Esophagus (tissue), 2 donors: ENCODE results near the gene RBM10. TPM values are rescaled to one million over a fixed set of nuclear protein-coding genes. Genes with fewer than 3 reads are reported as not detected.
A peak's percentile ranks its signal among the peaks of the same experiment; 100 is the strongest.

Experiments
- H3K27ac ChIP-seq, 2 donors: one replicate each; pipeline ENCODE4 v1.5.1; 2013; ENCODE audit warnings: low read depth in 2 of 2, mild to moderate bottlenecking in 2 of 2, inconsistent platforms in 1 of 2, low read length in 1 of 2, moderate library complexity in 1 of 2
- H3K27me3 ChIP-seq, 2 donors: one replicate each; pipeline ENCODE4 v1.6.1; 2013; ENCODE audit warnings: low read length in 2 of 2, control low read depth in 1 of 2, mild to moderate bottlenecking in 1 of 2; ENCODE audit not compliant: insufficient read depth in 2 of 2, control insufficient read depth in 1 of 2
- H3K36me3 ChIP-seq, 2 donors: one replicate each; pipeline ENCODE4 v1.6.1; 2013; ENCODE audit warnings: low read length in 1 of 2; ENCODE audit not compliant: control insufficient read depth in 2 of 2, insufficient read depth in 2 of 2
- H3K4me1 ChIP-seq, 2 donors: one replicate each; pipeline ENCODE4 v1.6.1; 2013; ENCODE audit warnings: low read length in 1 of 2; ENCODE audit not compliant: control insufficient read depth in 2 of 2, insufficient read depth in 2 of 2
- H3K4me3 ChIP-seq, 2 donors: one replicate each; pipeline ENCODE4 v1.5.1; 2013; ENCODE audit warnings: low read length in 2 of 2, mild to moderate bottlenecking in 2 of 2, low read depth in 1 of 2, moderate library complexity in 1 of 2
- H3K9me3 ChIP-seq, 2 donors: one replicate each; pipeline ENCODE4 v1.6.1; 2013; ENCODE audit warnings: mild to moderate bottlenecking in 2 of 2, low read depth in 1 of 2, low read length in 1 of 2, moderate library complexity in 1 of 2; ENCODE audit not compliant: control insufficient read depth in 2 of 2, insufficient read depth in 1 of 2
- WGBS, 2 donors: extraction: QIAGEN DNeasy Blood & Tissue Kit; methylation state at CpG; one replicate each; pipeline ENCODE4 v1.1.7; 2013; 5-methylcytosine and 5-hydroxymethylcytosine counted together
- polyA plus RNA-seq, 2 donors: library from polyadenylated mRNA; stranded (reverse); fragments of 200-250 nt; gene quantifications; one replicate each; pipeline ENCODE4 v1.2.3, GENCODE V29; 2013
- donor health status: healthy with polysubstance abuse.
- donor health status: Bipolar disorder and iron deficiency.

The RBM10 gene
- polyA plus RNA-seq, 2 donors, result 24.8 to 35.7 TPM

GRCh38 chrX:47193475-47194193 is 48.6 kb downstream of the RBM10 start, which contains the start of gene UBA1:
Gene UBA1 (plus strand): TSS chrX:47193829. CDS start chrX:47198803, 4,974 bp downstream.
- H3K27ac ChIP-seq, result peak within 1 kb of the TSS; percentile 91 to 96
- 1% methylated on average over 43 to 50 of the region's 50 CpGs for WGBS, 2 donors
- H3K27me3 ChIP-seq, result no peaks in the 10 kb centered on the region
- no peaks in the 10 kb centered on the region for H3K9me3 ChIP-seq
- peak within 1 kb of the TSS; percentile 81 to 87 for H3K4me3 ChIP-seq
- peaks cover 0 to under 1% of the 10 kb centered on the region in 2 donors for H3K36me3 ChIP-seq
- H3K4me1 ChIP-seq, result peaks cover 6 to 13% of the 10 kb centered on the region in 2 donors

DNA sequence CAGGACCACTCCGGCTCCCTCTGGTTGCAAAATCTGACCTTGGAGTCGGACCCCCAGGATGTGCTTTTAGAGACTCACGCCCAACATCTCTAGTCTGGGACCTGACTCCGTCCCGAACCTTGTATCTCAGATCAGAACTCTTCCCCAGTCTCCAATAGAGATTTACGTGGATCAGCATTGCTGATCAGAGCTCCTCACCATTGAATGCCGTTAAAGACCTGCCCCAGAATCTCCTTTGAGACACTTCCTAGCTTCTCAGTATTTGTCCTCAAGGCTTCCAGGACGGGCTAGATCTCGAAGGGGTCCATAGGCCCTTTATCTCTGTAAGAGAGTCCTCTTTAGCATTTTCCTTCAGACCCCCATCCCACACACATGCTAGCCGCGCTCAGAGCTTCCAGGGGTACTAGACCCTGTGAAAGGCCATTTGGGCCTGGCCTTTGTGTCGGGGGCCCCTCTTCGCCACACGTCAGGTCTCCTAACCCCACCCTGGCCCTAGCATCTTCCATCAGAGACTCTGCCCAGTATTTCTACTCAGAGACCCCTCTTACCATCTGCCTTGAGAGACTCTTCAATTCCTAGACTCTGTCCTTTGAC is 49.3 kb downstream of the RBM10 start:
- WGBS, 2 donors, result 4 to 17% methylated on average over 13 to 14 of the region's 14 CpGs
- Histone ChIP-seq H3K9me3 (no peaks in the 10 kb centered on the region), H3K4me1 (peaks cover 6 to 13% of the 10 kb centered on the region in 2 donors), H3K27me3 (no peaks in the 10 kb centered on the region), H3K4me3 (peak overlapping the region; percentile 81 to 87), H3K36me3 (peaks cover 0 to 7% of the 10 kb centered on the region in 2 donors), H3K27ac (peak overlapping the region; percentile 91 to 96)

DNA sequence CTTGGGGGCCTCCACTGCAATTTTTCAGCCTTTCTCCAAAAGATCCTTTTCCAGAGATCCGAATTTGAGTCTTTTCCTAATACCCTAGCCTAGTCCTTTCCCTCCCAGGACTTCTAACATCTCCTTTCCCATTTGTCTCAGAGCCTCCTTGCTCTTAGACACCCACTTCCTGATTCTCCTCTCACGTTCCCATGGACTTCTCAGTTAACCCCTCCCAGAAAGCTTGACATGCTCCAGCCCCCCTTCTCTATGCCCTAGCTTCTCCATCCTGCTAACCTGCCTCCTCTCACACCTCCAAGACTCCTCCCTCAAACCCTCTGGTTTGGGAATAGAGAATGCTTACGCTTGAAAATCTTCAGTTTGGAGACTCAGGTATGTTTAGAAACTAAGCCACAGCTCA is 51.1 kb downstream of the RBM10 start:
- Histone ChIP-seq H3K36me3 (peaks cover 11 to 16% of the 10 kb centered on the region in 2 donors), H3K4me3 (no peak overlapping the region), H3K27ac (peak overlapping the region in 1 of 2 donors; percentile 53), H3K4me1 (peaks cover 6 to 10% of the 10 kb centered on the region in 2 donors), H3K9me3 (no peaks in the 10 kb centered on the region), H3K27me3 (no peaks in the 10 kb centered on the region)
- WGBS, 2 donors, result 40 to 58% methylated on average over 3 of the region's 3 CpGs

- Histone ChIP-seq H3K9me3 (no peaks in the 10 kb centered on the region), H3K4me1 (peaks cover 6 to 10% of the 10 kb centered on the region in 2 donors), H3K27me3 (no peaks in the 10 kb centered on the region), H3K27ac (no peak overlapping the region), H3K4me3 (no peak overlapping the region), H3K36me3 (peaks cover 17 to 30% of the 10 kb centered on the region in 2 donors)
- WGBS, 2 donors, result 52 to 67% methylated on average over 7 of the region's 7 CpGs
These were observed 52.5 kb downstream of the RBM10 start for GRCh38 chrX:47197526-47197925.

DNA sequence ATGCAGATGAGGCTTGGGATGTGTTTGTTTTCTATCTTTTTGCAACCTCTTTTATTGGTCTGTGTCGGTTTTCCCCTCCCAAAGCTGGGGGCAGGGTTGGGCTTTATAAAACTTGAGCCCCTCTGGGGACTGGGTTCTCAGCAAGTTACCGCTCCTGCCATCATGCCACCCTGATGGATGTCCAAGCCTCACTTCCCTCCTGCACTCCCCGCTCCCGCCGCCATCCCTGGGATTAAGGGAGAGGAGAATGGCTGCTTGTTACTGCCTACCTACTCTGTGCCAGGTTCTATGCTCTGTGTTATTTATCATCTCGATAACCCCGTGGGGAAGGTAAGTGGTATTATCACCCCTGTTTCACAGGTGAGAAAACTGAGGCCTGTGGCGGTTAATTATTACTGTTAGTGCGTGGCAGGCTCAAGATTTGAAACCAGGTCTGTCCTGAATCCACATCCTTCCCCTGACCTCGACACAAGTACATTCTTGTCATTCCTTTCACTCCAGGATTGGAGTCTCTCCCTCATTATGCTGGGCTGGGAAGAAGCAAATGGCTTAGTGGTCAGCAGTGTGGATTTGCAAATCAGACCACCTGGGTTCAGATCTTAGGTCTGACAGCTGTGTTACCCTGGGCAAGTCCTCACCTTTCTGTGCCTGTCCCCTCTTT is 53.1 kb downstream of the RBM10 start:
- Histone ChIP-seq H3K27ac (no peak overlapping the region), H3K4me3 (no peak overlapping the region), H3K9me3 (no peaks in the 10 kb centered on the region), H3K27me3 (no peaks in the 10 kb centered on the region), H3K4me1 (peaks cover 6 to 10% of the 10 kb centered on the region in 2 donors), H3K36me3 (peaks cover 23 to 36% of the 10 kb centered on the region in 2 donors)
- 65 to 83% methylated on average over 10 of the region's 10 CpGs for WGBS, 2 donors

- Histone ChIP-seq H3K27ac (no peak overlapping the region), H3K9me3 (no peaks in the 10 kb centered on the region), H3K4me3 (no peak overlapping the region), H3K4me1 (peaks cover 6 to 10% of the 10 kb centered on the region in 2 donors), H3K27me3 (no peaks in the 10 kb centered on the region), H3K36me3 (peaks cover 26 to 39% of the 10 kb centered on the region in 2 donors)
- 79 to 82% methylated on average over 15 of the region's 15 CpGs for WGBS, 2 donors
These were observed 53.7 kb downstream of the RBM10 start for GRCh38 chrX:47198687-47199080.

- WGBS, 2 donors, result 89 to 90% methylated on average over 10 of the region's 10 CpGs
- H3K4me3 ChIP-seq, result no peak overlapping the region
- peaks cover 26 to 39% of the 10 kb centered on the region in 2 donors for H3K36me3 ChIP-seq
- H3K27ac ChIP-seq, result no peak overlapping the region
- H3K27me3 ChIP-seq, result no peaks in the 10 kb centered on the region
- no peaks in the 10 kb centered on the region for H3K9me3 ChIP-seq
- H3K4me1 ChIP-seq, result peaks cover 6 to 10% of the 10 kb centered on the region in 2 donors
These were observed 54.3 kb downstream of the RBM10 start for GRCh38 chrX:47199286-47199685.

- Histone ChIP-seq H3K4me1 (peaks cover 4 to 10% of the 10 kb centered on the region in 2 donors), H3K4me3 (no peak overlapping the region), H3K27me3 (no peaks in the 10 kb centered on the region), H3K36me3 (peaks cover 26 to 45% of the 10 kb centered on the region in 2 donors), H3K27ac (peak overlapping the region; percentile 83 to 84), H3K9me3 (no peaks in the 10 kb centered on the region)
- WGBS, 2 donors, result 47 to 75% methylated on average over 9 of the region's 9 CpGs
These were observed 55.5 kb downstream of the RBM10 start for GRCh38 chrX:47200385-47201150.

- H3K4me1 ChIP-seq, result peaks cover 0 to 6% of the 10 kb centered on the region in 2 donors
- 79 to 81% methylated on average over 9 of the region's 9 CpGs for WGBS, 2 donors
- no peaks in the 10 kb centered on the region for H3K9me3 ChIP-seq
- no peak overlapping the region for H3K4me3 ChIP-seq
- H3K27ac ChIP-seq, result peak overlapping the region in 1 of 2 donors; percentile 38
- no peaks in the 10 kb centered on the region for H3K27me3 ChIP-seq
- peaks cover 26 to 52% of the 10 kb centered on the region in 2 donors for H3K36me3 ChIP-seq
These were observed 56.4 kb downstream of the RBM10 start for GRCh38 chrX:47201345-47201944.
